ENCODE data around the gene SLC25A21. TPM values are rescaled to one million over a fixed set of nuclear protein-coding genes. Genes with fewer than 3 reads are reported as not detected.

Gene SLC25A21
- total RNA-seq, 1 experiment from 2014 or later, result 2.1 TPM

DNA sequence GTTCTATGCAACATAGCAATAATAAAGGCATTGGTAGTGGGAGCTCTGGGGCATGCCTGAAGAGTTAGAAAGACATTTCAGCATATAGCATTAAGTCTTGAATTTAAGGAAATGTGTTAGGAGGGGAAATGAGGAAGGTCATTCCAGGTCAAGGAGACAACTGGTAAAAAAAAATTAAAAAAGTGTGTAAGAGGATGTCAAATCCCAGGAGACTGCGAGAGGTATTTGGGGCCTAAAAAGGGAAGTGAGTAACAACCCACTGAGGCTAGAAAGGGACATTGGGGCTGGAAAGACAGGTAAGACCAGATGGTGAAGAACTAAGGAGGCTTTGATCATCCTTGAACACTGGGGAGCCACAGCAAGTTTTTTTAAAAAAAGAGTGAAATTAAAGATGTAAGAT lies 152.9 kb downstream of the SLC25A21 start:
- H3K36me3 ChIP-seq (ENCODE audit: control insufficient read depth, insufficient read depth, low read length), result no peaks in the 10 kb centered on the region; the same call in 1 of the 2 replicates
- TF ChIP-seq, protein P1, sequence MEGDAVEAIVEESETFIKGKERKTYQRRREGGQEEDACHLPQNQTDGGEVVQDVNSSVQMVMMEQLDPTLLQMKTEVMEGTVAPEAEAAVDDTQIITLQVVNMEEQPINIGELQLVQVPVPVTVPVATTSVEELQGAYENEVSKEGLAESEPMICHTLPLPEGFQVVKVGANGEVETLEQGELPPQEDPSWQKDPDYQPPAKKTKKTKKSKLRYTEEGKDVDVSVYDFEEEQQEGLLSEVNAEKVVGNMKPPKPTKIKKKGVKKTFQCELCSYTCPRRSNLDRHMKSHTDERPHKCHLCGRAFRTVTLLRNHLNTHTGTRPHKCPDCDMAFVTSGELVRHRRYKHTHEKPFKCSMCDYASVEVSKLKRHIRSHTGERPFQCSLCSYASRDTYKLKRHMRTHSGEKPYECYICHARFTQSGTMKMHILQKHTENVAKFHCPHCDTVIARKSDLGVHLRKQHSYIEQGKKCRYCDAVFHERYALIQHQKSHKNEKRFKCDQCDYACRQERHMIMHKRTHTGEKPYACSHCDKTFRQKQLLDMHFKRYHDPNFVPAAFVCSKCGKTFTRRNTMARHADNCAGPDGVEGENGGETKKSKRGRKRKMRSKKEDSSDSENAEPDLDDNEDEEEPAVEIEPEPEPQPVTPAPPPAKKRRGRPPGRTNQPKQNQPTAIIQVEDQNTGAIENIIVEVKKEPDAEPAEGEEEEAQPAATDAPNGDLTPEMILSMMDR (IDR thresholded peaks at IDR 0.05), result no peak
- no peak for ATAC-seq
- no peak overlapping the region for H3K27ac ChIP-seq (ENCODE audit: low read length)
- ChIA-PET CTCF (no interaction called here), POLR2A (interaction anchor here (0.6 kb wide), 1 partner anchor 130 kb away, joined by 6 read pairs; no protein-coding TSS in a partner anchor)
- no peaks in the 10 kb centered on the region for H3K27me3 ChIP-seq (ENCODE audit: control insufficient read depth, insufficient read depth, low read length)
- intact Hi-C loops (cut with micrococcal nuclease; ENCODE audit: unreplicated experiment) (no loop called here), in situ Hi-C loops (cut with HindIII; ENCODE audit: low pct_unique_long_range_greater_than_20kb, low sequenced_read_pairs) (no loop called here)
- H3K4me3 ChIP-seq (ENCODE audit: low read depth in 2 of 2, low read length in 2 of 2), result no peak overlapping the region
- no TSS peak for BruUV-seq (replicated peaks)
- no peaks in the 10 kb centered on the region for H3K9me3 ChIP-seq (ENCODE audit: control insufficient read depth, insufficient read depth, low read depth, low read length)
- no peaks in the 10 kb centered on the region for H3K4me1 ChIP-seq (ENCODE audit: control insufficient read depth, insufficient read depth, low read length)
- DNase-seq (ENCODE audit: low read depth, low spot score), result no peak

GRCh38 chr14:37018571-37019240 lies 153.7 kb downstream of the SLC25A21 start:
- ATAC-seq, result no peak
- H3K36me3 ChIP-seq (ENCODE audit: control insufficient read depth, insufficient read depth, low read length), result no peaks in the 10 kb centered on the region; the same call in 1 of the 2 replicates
- in situ Hi-C loops (cut with HindIII; ENCODE audit: low pct_unique_long_range_greater_than_20kb, low sequenced_read_pairs) (no loop called here), intact Hi-C loops (cut with micrococcal nuclease; ENCODE audit: unreplicated experiment) (no loop called here)
- H3K27me3 ChIP-seq (ENCODE audit: control insufficient read depth, insufficient read depth, low read length), result no peaks in the 10 kb centered on the region
- H3K9me3 ChIP-seq (ENCODE audit: control insufficient read depth, insufficient read depth, low read depth, low read length), result no peaks in the 10 kb centered on the region
- POLR2A ChIA-PET, result no interaction called here
- H3K27ac ChIP-seq (ENCODE audit: low read length), result no peak overlapping the region
- DNase-seq (ENCODE audit: low read depth, low spot score), result no peak
- CTCF ChIA-PET, result no interaction called here
- BruUV-seq (replicated peaks), result no TSS peak
- H3K4me1 ChIP-seq (ENCODE audit: control insufficient read depth, insufficient read depth, low read length), result no peaks in the 10 kb centered on the region
- TF ChIP-seq SIN3A (IDR thresholded peaks at IDR 0.05; ENCODE audit: borderline replicate concordance, insufficient read depth, low read depth, low read length), result no peak
- TF ChIP-seq, protein P1 (IDR thresholded peaks at IDR 0.05), result no peak
- TF ChIP-seq, protein P2, sequence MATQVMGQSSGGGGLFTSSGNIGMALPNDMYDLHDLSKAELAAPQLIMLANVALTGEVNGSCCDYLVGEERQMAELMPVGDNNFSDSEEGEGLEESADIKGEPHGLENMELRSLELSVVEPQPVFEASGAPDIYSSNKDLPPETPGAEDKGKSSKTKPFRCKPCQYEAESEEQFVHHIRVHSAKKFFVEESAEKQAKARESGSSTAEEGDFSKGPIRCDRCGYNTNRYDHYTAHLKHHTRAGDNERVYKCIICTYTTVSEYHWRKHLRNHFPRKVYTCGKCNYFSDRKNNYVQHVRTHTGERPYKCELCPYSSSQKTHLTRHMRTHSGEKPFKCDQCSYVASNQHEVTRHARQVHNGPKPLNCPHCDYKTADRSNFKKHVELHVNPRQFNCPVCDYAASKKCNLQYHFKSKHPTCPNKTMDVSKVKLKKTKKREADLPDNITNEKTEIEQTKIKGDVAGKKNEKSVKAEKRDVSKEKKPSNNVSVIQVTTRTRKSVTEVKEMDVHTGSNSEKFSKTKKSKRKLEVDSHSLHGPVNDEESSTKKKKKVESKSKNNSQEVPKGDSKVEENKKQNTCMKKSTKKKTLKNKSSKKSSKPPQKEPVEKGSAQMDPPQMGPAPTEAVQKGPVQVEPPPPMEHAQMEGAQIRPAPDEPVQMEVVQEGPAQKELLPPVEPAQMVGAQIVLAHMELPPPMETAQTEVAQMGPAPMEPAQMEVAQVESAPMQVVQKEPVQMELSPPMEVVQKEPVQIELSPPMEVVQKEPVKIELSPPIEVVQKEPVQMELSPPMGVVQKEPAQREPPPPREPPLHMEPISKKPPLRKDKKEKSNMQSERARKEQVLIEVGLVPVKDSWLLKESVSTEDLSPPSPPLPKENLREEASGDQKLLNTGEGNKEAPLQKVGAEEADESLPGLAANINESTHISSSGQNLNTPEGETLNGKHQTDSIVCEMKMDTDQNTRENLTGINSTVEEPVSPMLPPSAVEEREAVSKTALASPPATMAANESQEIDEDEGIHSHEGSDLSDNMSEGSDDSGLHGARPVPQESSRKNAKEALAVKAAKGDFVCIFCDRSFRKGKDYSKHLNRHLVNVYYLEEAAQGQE (IDR thresholded peaks at IDR 0.05; ENCODE audit: insufficient read depth in 1 of 2, low read depth in 2 of 2, low read length in 1 of 2), result no peak
- no peak for TF ChIP-seq TCF7L2 (IDR thresholded peaks at IDR 0.05; ENCODE audit: low read depth, low read length)
- TF ChIP-seq POLR2AphosphoS5 (IDR thresholded peaks at IDR 0.05; ENCODE audit: low read depth, low read length), result no peak
- H3K4me3 ChIP-seq (ENCODE audit: low read depth in 2 of 2, low read length in 2 of 2), result no peak overlapping the region
